HCT116 (cell line): Measurements from ENCODE around the gene LRIG1. TPM values are rescaled to one million over a fixed set of nuclear protein-coding genes. Genes with fewer than 3 reads are reported as not detected.

Source experiments
- ATAC-seq: fragments of 200-7000 bp; cut with Tn5 transposase; 2 replicates; pipeline ENCODE4 v1.9.1; 2020; ENCODE audit warnings: mild to moderate bottlenecking, moderate library complexity
- BruUV-seq: library from RNA; stranded (reverse); fragments of 400-500 nt; replicated peaks from 2 replicates; lab custom pipeline; 2021; lab: Mats Ljungman, UMichigan
- CTCF ChIA-PET: fragments of 300-600 bp; sonication (Branson Sonifier 250); formaldehyde crosslinking; loops from one replicate; lab custom pipeline; 2021; ENCODE audit warnings: antibody characterized with exemption; lab: Charles Lee
- POLR2A ChIA-PET: fragments of 300-600, 350-600 bp; sonication (Branson Sonifier 250); formaldehyde crosslinking; loops from one replicate; lab custom pipeline; 2021; ENCODE audit warnings: antibody characterized with exemption; lab: Charles Lee
- RAD21 ChIA-PET, 2 experiments: fragments of 300-600 bp; sonication (Branson Sonifier 250); formaldehyde crosslinking; loops; one replicate each; lab custom pipeline; 2023; ENCODE audit warnings: low total read pairs in 2 of 2; ENCODE audit not compliant: uncharacterized antibody in 2 of 2, unreplicated experiment in 2 of 2, low non-redundant PET in 1 of 2; lab: Charles Lee
- DNase-seq: peaks from one replicate; pipeline ENCODE4 v3.0.0-alpha.2; 2010; ENCODE audit warnings: low read depth, low spot score
- H2AFZ ChIP-seq: fragments of 200-600 bp; shearing (Covaris generic), sonication (generic); 2 replicates; pipeline ENCODE4 v1.6.1; 2017; ENCODE audit warnings: low read depth, mixed run types, mixed read lengths, antibody characterized with exemption, low read length; ENCODE audit not compliant: poor library complexity, severe bottlenecking
- H3K27ac ChIP-seq: 2 replicates; pipeline ENCODE4 v1.5.1; 2012; ENCODE audit warnings: low read depth, low read length
- H3K27me3 ChIP-seq: fragments of 200-600 bp; sonication (generic); 2 replicates; pipeline ENCODE4 v1.6.1; 2016; ENCODE audit warnings: mixed run types, low read length, mixed read lengths; ENCODE audit not compliant: insufficient read depth
- H3K36me3 ChIP-seq, 2 experiments: fragments of 200-500 bp in 1 of 2; fragments of 200-600 bp in 1 of 2; sonication (Bioruptor generic) in 1 of 2; sonication (generic) in 1 of 2; 2 replicates each; pipeline versions ENCODE4 v1.5.1 to v1.6.1; 2014 to 2016; ENCODE audit warnings: low read length in 2 of 2, inconsistent platforms in 1 of 2, mixed read lengths in 1 of 2, mixed run types in 1 of 2; ENCODE audit not compliant: insufficient read depth in 2 of 2, control insufficient read depth in 1 of 2
- H3K4me1 ChIP-seq, 2 experiments: fragments of 200-600 bp in 1 of 2; sonication (generic) in 1 of 2; 2 replicates each; pipeline versions ENCODE4 v1.5.1 to v1.6.1; 2012 to 2017; ENCODE audit warnings: low read length in 2 of 2, inconsistent platforms in 1 of 2, mild to moderate bottlenecking in 1 of 2, mixed read lengths in 1 of 2, mixed run types in 1 of 2, moderate library complexity in 1 of 2; ENCODE audit not compliant: insufficient read depth in 2 of 2, control insufficient read depth in 1 of 2
- H3K4me2 ChIP-seq: fragments of 200-600 bp; sonication (generic); 2 replicates; pipeline ENCODE4 v1.6.1; 2017; ENCODE audit warnings: mixed run types, low read length, mixed read lengths
- H3K4me3 ChIP-seq, 2 experiments: fragments of 200-600 bp in 1 of 2; sonication (generic) in 1 of 2; replicated peaks in 1 of 2; 2 replicates each; pipeline ENCODE4 v1.5.1; 2011 to 2016; ENCODE audit warnings: low read length in 2 of 2, control low read depth in 1 of 2, low read depth in 1 of 2, mild to moderate bottlenecking in 1 of 2, mixed read lengths in 1 of 2, mixed run types in 1 of 2
- H3K79me2 ChIP-seq: fragments of 200-600 bp; sonication (generic); 2 replicates; pipeline ENCODE4 v1.6.1; 2017; ENCODE audit warnings: mild to moderate bottlenecking, mixed run types, low read length, moderate library complexity, mixed read lengths; ENCODE audit not compliant: insufficient read depth
- H3K9ac ChIP-seq: fragments of 200-600 bp; sonication (generic); 2 replicates; pipeline ENCODE4 v1.6.1; 2016; ENCODE audit warnings: low read length, mixed read lengths
- H3K9me2 ChIP-seq: fragments of 200-600 bp; sonication (generic), shearing (Covaris generic); 2 replicates; pipeline ENCODE4 v1.6.1; 2017; ENCODE audit warnings: mixed run types, mild to moderate bottlenecking, moderate library complexity; ENCODE audit not compliant: insufficient read depth
- H3K9me3 ChIP-seq, 2 experiments: fragments of 200-500 bp in 1 of 2; fragments of 200-600 bp in 1 of 2; sonication (Bioruptor generic) in 1 of 2; sonication (generic) in 1 of 2; 2 replicates each; pipeline ENCODE4 v1.6.1; 2014 to 2017; ENCODE audit warnings: low read length in 2 of 2, mixed read lengths in 2 of 2, inconsistent platforms in 1 of 2, low read depth in 1 of 2, mild to moderate bottlenecking in 1 of 2, mixed run types in 1 of 2, moderate library complexity in 1 of 2; ENCODE audit not compliant: control insufficient read depth in 1 of 2, insufficient read depth in 1 of 2
- H4K20me1 ChIP-seq: fragments of 200-600 bp; sonication (generic), shearing (Covaris generic); 2 replicates; pipeline ENCODE4 v1.6.1; 2017; ENCODE audit warnings: mixed run types, mild to moderate bottlenecking, moderate library complexity; ENCODE audit not compliant: insufficient read depth
- CEBPB ChIP-seq: IDR thresholded peaks from 2 replicates; pipeline ENCODE4 v1.6.1; 2012; ENCODE audit warnings: low read depth
- ELF1 ChIP-seq: IDR thresholded peaks from 2 replicates; pipeline ENCODE4 v1.6.1; 2012; ENCODE audit warnings: low read depth, borderline replicate concordance
- EZH2 ChIP-seq: fragments of 200-600 bp; sonication (generic); IDR thresholded peaks from 2 replicates; pipeline ENCODE4 v1.6.1; 2017; ENCODE audit warnings: antibody characterized with exemption, mixed run types
- FOSL1 ChIP-seq: IDR thresholded peaks from 2 replicates; pipeline ENCODE4 v1.6.1; 2012; ENCODE audit warnings: low read depth
- POLR2A ChIP-seq: IDR thresholded peaks from 2 replicates; pipeline ENCODE4 v1.7.0; 2011; ENCODE audit warnings: borderline replicate concordance; ENCODE audit not compliant: insufficient read depth, insufficient read length; ENCODE audit errors: extremely low read depth
- RAD21 ChIP-seq: IDR thresholded peaks from 2 replicates; pipeline ENCODE4 v1.6.1; 2012; ENCODE audit warnings: low read depth, mild to moderate bottlenecking
- SRF ChIP-seq: IDR thresholded peaks from 2 replicates; pipeline ENCODE4 v1.6.1; 2012; ENCODE audit warnings: low read depth
- TCF7L2 ChIP-seq: IDR thresholded peaks from 2 replicates; pipeline ENCODE4 v1.7.0; 2011; ENCODE audit warnings: borderline replicate concordance, inconsistent platforms; ENCODE audit not compliant: insufficient read depth, insufficient read length; ENCODE audit errors: extremely low read depth
- YY1 ChIP-seq: IDR thresholded peaks from 2 replicates; pipeline ENCODE4 v1.6.1; 2011; ENCODE audit warnings: low read length, low read depth, moderate library complexity, mild to moderate bottlenecking; ENCODE audit not compliant: insufficient replicate concordance; ENCODE audit errors: extremely low read depth
- ZFX ChIP-seq: fragments of 450-650 bp; IDR thresholded peaks from 2 replicates; pipeline ENCODE4 v1.6.1; 2017
- ZNF274 ChIP-seq: fragments of 200-500 bp; sonication (Bioruptor generic); IDR thresholded peaks from 2 replicates; pipeline ENCODE4 v1.6.1; 2014; ENCODE audit warnings: mild to moderate bottlenecking, low read depth, low read length, inconsistent platforms
- intact Hi-C: fragments of 100-400 bp; cut with micrococcal nuclease; formaldehyde crosslinking; loops from 2 replicates; pipeline ENCODE4 v1.10.0; 2022
- total RNA-seq: library from RNA; stranded (reverse); gene quantifications from one replicate; pipeline ENCODE4 v1.2.1, GENCODE V29; 2021; ENCODE audit not compliant: unreplicated experiment
- TF ChIP-seq, protein P1 (sequence below): IDR thresholded peaks from 2 replicates; pipeline ENCODE4 v1.6.1; 2012
- TF ChIP-seq, protein P2 (sequence below): IDR thresholded peaks from 2 replicates; pipeline ENCODE4 v1.6.1; 2012
- TF ChIP-seq, protein P3 (sequence below): IDR thresholded peaks from 2 replicates; pipeline ENCODE4 v1.6.1; 2012; ENCODE audit warnings: low read depth
- TF ChIP-seq, protein P4 (sequence below): IDR thresholded peaks from 2 replicates; pipeline ENCODE4 v1.6.1; 2011; ENCODE audit warnings: mild to moderate bottlenecking, low read length, moderate library complexity; ENCODE audit not compliant: insufficient replicate concordance; ENCODE audit errors: extremely low read depth

Gene LRIG1
- total RNA-seq, 1 experiment from 2014 or later: 3.1 TPM

DNA sequence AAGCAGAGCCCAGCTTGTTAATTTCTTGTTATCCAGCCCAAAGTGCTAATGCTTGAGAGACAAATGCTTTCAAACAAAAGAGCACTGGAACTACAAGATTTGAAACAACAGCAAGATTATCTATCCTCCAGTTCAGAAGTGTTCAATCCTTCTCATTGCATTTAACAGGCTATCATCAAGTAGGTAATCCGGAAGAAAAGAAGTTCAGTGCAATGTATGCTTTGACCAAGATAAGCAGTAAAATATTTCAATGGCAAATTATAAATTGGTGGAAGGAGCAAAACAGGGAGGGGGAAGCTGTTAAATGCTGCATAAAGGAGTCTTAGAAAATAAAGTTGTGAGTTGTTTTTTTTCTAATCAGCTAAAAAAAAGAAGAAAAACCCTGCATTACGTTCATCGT lies 8.8 kb downstream of the LRIG1 start:
- no peaks in the 10 kb centered on the region for H3K36me3 ChIP-seq
- no peaks in the 10 kb centered on the region for H4K20me1 ChIP-seq
- no peak overlapping the region for H3K27ac ChIP-seq
- ATAC-seq: no peak
- intact Hi-C loops: no loop called here
- H3K9ac ChIP-seq: no peak overlapping the region
- TF ChIP-seq FOSL1 (no peak), TCF7L2 (no peak), RAD21 (no peak), POLR2A (no peak)
- H3K9me2 ChIP-seq: no peaks in the 10 kb centered on the region
- ChIA-PET CTCF (no interaction called here), POLR2A (no interaction called here), RAD21 (no interaction called here)
- H3K4me3 ChIP-seq: no peak overlapping the region
- H3K79me2 ChIP-seq: no peaks in the 10 kb centered on the region
- peaks cover 27% of the 10 kb centered on the region for H3K27me3 ChIP-seq
- no peak for DNase-seq
- no peak overlapping the region for H2AFZ ChIP-seq
- H3K9me3 ChIP-seq: no peaks in the 10 kb centered on the region
- no peak overlapping the region for H3K4me2 ChIP-seq
- no TSS peak for BruUV-seq
- H3K4me1 ChIP-seq: no peaks in the 10 kb centered on the region

DNA sequence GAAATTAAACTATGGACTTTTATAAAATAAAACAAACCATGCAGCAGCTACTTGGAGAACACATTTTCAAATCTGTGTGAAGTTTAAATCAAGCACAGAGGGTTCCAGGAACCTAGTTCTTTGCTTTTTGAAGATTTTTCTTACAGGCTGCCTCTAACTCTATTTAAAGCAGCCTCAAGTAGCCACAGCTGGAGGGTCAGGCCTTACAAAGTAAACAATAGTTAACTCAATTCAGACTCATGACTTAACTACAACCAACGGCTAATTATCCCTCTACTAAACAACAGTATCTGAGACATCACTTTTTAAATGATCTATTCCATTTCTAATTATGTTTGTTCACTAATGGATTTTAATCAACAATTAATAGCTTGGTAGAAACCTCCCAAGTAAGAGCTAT lies 9.8 kb downstream of the LRIG1 start:
- Histone ChIP-seq H3K4me3 (no peak overlapping the region), H2AFZ (no peak overlapping the region), H3K9me2 (no peaks in the 10 kb centered on the region), H3K27me3 (peaks cover 30% of the 10 kb centered on the region), H3K9me3 (no peaks in the 10 kb centered on the region), H3K4me1 (no peaks in the 10 kb centered on the region), H3K79me2 (no peaks in the 10 kb centered on the region), H3K4me2 (no peak overlapping the region), H3K36me3 (no peaks in the 10 kb centered on the region), H3K27ac (no peak overlapping the region), H3K9ac (no peak overlapping the region), H4K20me1 (no peaks in the 10 kb centered on the region)
- TF ChIP-seq RAD21 (no peak), POLR2A (no peak), ELF1 (no peak), CEBPB (no peak), ZFX (no peak), FOSL1 (no peak), ZNF274 (no peak), TCF7L2 (no peak), SRF (no peak), YY1 (no peak), EZH2 (no peak)
- TF ChIP-seq, protein P1, sequence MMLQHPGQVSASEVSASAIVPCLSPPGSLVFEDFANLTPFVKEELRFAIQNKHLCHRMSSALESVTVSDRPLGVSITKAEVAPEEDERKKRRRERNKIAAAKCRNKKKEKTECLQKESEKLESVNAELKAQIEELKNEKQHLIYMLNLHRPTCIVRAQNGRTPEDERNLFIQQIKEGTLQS: no peak
- TF ChIP-seq, protein P2, sequence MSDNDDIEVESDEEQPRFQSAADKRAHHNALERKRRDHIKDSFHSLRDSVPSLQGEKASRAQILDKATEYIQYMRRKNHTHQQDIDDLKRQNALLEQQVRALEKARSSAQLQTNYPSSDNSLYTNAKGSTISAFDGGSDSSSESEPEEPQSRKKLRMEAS: no peak
- TF ChIP-seq, protein P3, sequence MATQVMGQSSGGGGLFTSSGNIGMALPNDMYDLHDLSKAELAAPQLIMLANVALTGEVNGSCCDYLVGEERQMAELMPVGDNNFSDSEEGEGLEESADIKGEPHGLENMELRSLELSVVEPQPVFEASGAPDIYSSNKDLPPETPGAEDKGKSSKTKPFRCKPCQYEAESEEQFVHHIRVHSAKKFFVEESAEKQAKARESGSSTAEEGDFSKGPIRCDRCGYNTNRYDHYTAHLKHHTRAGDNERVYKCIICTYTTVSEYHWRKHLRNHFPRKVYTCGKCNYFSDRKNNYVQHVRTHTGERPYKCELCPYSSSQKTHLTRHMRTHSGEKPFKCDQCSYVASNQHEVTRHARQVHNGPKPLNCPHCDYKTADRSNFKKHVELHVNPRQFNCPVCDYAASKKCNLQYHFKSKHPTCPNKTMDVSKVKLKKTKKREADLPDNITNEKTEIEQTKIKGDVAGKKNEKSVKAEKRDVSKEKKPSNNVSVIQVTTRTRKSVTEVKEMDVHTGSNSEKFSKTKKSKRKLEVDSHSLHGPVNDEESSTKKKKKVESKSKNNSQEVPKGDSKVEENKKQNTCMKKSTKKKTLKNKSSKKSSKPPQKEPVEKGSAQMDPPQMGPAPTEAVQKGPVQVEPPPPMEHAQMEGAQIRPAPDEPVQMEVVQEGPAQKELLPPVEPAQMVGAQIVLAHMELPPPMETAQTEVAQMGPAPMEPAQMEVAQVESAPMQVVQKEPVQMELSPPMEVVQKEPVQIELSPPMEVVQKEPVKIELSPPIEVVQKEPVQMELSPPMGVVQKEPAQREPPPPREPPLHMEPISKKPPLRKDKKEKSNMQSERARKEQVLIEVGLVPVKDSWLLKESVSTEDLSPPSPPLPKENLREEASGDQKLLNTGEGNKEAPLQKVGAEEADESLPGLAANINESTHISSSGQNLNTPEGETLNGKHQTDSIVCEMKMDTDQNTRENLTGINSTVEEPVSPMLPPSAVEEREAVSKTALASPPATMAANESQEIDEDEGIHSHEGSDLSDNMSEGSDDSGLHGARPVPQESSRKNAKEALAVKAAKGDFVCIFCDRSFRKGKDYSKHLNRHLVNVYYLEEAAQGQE: no peak
- TF ChIP-seq, protein P4, sequence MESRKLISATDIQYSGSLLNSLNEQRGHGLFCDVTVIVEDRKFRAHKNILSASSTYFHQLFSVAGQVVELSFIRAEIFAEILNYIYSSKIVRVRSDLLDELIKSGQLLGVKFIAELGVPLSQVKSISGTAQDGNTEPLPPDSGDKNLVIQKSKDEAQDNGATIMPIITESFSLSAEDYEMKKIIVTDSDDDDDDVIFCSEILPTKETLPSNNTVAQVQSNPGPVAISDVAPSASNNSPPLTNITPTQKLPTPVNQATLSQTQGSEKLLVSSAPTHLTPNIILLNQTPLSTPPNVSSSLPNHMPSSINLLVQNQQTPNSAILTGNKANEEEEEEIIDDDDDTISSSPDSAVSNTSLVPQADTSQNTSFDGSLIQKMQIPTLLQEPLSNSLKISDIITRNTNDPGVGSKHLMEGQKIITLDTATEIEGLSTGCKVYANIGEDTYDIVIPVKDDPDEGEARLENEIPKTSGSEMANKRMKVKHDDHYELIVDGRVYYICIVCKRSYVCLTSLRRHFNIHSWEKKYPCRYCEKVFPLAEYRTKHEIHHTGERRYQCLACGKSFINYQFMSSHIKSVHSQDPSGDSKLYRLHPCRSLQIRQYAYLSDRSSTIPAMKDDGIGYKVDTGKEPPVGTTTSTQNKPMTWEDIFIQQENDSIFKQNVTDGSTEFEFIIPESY: no peak
- no TSS peak for BruUV-seq
- DNase-seq: no peak
- ChIA-PET POLR2A (no interaction called here), CTCF (no interaction called here), RAD21 (no interaction called here)
- intact Hi-C loops: no loop called here
- no peak for ATAC-seq
